Effector memory CD4-positive, alpha-beta T cell (primary cell): ENCODE results near the gene VAPA.
"Not testable (repeated sequence)": the region's sequence is repeated elsewhere in the genome, so short reads cannot be mapped to it uniquely, and the experiment has no call there.

Experiments used
- DNase-seq, 3 donors: peaks; one replicate each; pipeline ENCODE4 v3.0.0-alpha.2; 2020
- H3K27ac ChIP-seq: 2 replicates; pipeline ENCODE4 v1.7.0; 2013; ENCODE audit warnings: mild to moderate bottlenecking, low read length, moderate library complexity; ENCODE audit not compliant: insufficient read depth, poor library complexity, severe bottlenecking
- H3K27me3 ChIP-seq: replicated peaks from 2 replicates; pipeline ENCODE4 v1.7.0; 2013; ENCODE audit warnings: mild to moderate bottlenecking, low read length; ENCODE audit not compliant: insufficient read depth, control insufficient read depth, poor library complexity, severe bottlenecking
- H3K36me3 ChIP-seq: 2 replicates; pipeline ENCODE4 v1.7.0; 2013; ENCODE audit warnings: mild to moderate bottlenecking, low read length, moderate library complexity; ENCODE audit not compliant: control insufficient read depth, insufficient read depth
- H3K4me1 ChIP-seq: 2 replicates; pipeline ENCODE4 v1.7.0; 2013; ENCODE audit warnings: low read length, mild to moderate bottlenecking; ENCODE audit not compliant: control insufficient read depth, insufficient read depth, poor library complexity, severe bottlenecking
- H3K4me3 ChIP-seq: 2 replicates; pipeline ENCODE4 v1.7.0; 2013; ENCODE audit warnings: low read length, low read depth, mild to moderate bottlenecking; ENCODE audit not compliant: insufficient read depth, poor library complexity, severe bottlenecking
- H3K9me3 ChIP-seq: 2 replicates; pipeline ENCODE4 v1.7.0; 2013; ENCODE audit warnings: mild to moderate bottlenecking, low read length, moderate library complexity; ENCODE audit not compliant: control insufficient read depth

The VAPA gene

GRCh38 chr18:9885170-9886004 is 28.4 kb upstream of the VAPA start, which contains the start of gene TXNDC2:
TXNDC2 (plus strand) TSS chr18:9885973; CDS start chr18:9886681, 708 bp downstream.
- Histone ChIP-seq H3K36me3 (no peaks in the 10 kb centered on the region), H3K4me3 (no peak within 1 kb of the TSS), H3K9me3 (no peaks in the 10 kb centered on the region), H3K27me3 (no peaks in the 10 kb centered on the region), H3K27ac (no peak within 1 kb of the TSS), H3K4me1 (no peaks in the 10 kb centered on the region)
- no peak for DNase-seq

- H3K27ac ChIP-seq: no peak overlapping the region
- H3K36me3 ChIP-seq: no peaks in the 10 kb centered on the region
- no peaks in the 10 kb centered on the region for H3K9me3 ChIP-seq
- H3K4me3 ChIP-seq: no peak overlapping the region
- H3K27me3 ChIP-seq: no peaks in the 10 kb centered on the region
- DNase-seq: no peak
- H3K4me1 ChIP-seq: no peaks in the 10 kb centered on the region
Observed at GRCh38 chr18:9886005-9886348, 27.8 kb upstream of the VAPA start.

GRCh38 chr18:9887992-9888391 is 25.8 kb upstream of the VAPA start:
- Histone ChIP-seq H3K4me1 (no peaks in the 10 kb centered on the region), H3K27me3 (no peaks in the 10 kb centered on the region), H3K36me3 (no peaks in the 10 kb centered on the region), H3K4me3 (no peak overlapping the region), H3K9me3 (no peaks in the 10 kb centered on the region), H3K27ac (no peak overlapping the region)
- DNase-seq: no peak

- Histone ChIP-seq H3K4me3 (no peak overlapping the region), H3K4me1 (no peaks in the 10 kb centered on the region), H3K9me3 (no peaks in the 10 kb centered on the region), H3K27me3 (no peaks in the 10 kb centered on the region), H3K27ac (no peak overlapping the region), H3K36me3 (no peaks in the 10 kb centered on the region)
- DNase-seq: no peak
Observed at GRCh38 chr18:9890196-9890595, 23.6 kb upstream of the VAPA start.

- no peaks in the 10 kb centered on the region for H3K27me3 ChIP-seq
Observed at GRCh38 chr18:9890957-9891356, 22.9 kb upstream of the VAPA start.

GRCh38 chr18:9891515-9891914 is 22.3 kb upstream of the VAPA start:
- H3K36me3 ChIP-seq, H3K27me3 ChIP-seq, DNase-seq, H3K9me3 ChIP-seq, H3K4me1 ChIP-seq, H3K4me3 ChIP-seq, H3K27ac ChIP-seq: not testable (repeated sequence)

More at GRCh38 chr18:9890957-9891356, 22.9 kb upstream of the VAPA start:
- Histone ChIP-seq H3K27ac (no peak overlapping the region), H3K4me3 (no peak overlapping the region), H3K9me3 (no peaks in the 10 kb centered on the region), H3K36me3 (no peaks in the 10 kb centered on the region), H3K4me1 (no peaks in the 10 kb centered on the region)
- DNase-seq: no peak

GRCh38 chr18:9894454-9895068 is 19.3 kb upstream of the VAPA start:
- H3K4me3 ChIP-seq: no peak overlapping the region
- H3K9me3 ChIP-seq: no peaks in the 10 kb centered on the region
- H3K4me1 ChIP-seq: no peaks in the 10 kb centered on the region
- no peaks in the 10 kb centered on the region for H3K36me3 ChIP-seq
- DNase-seq: no peak
- H3K27ac ChIP-seq: no peak overlapping the region
- H3K27me3 ChIP-seq: peaks cover 3% of the 10 kb centered on the region

- Histone ChIP-seq H3K4me3 (no peak overlapping the region), H3K27me3 (peaks cover 3% of the 10 kb centered on the region), H3K27ac (no peak overlapping the region), H3K9me3 (no peaks in the 10 kb centered on the region), H3K4me1 (no peaks in the 10 kb centered on the region), H3K36me3 (no peaks in the 10 kb centered on the region)
- no peak for DNase-seq
Observed at GRCh38 chr18:9897129-9897528, 16.7 kb upstream of the VAPA start.

GRCh38 chr18:9897787-9898291 is 16.0 kb upstream of the VAPA start:
- H3K27ac ChIP-seq, DNase-seq, H3K4me1 ChIP-seq, H3K36me3 ChIP-seq, H3K27me3 ChIP-seq, H3K4me3 ChIP-seq, H3K9me3 ChIP-seq: not testable (repeated sequence)

GRCh38 chr18:9898792-9899549 is 14.8 kb upstream of the VAPA start:
- no peak for DNase-seq
- peaks cover 3% of the 10 kb centered on the region for H3K27me3 ChIP-seq
- H3K27ac ChIP-seq: no peak overlapping the region
- no peaks in the 10 kb centered on the region for H3K36me3 ChIP-seq
- no peaks in the 10 kb centered on the region for H3K4me1 ChIP-seq
- no peak overlapping the region for H3K4me3 ChIP-seq
- H3K9me3 ChIP-seq: no peaks in the 10 kb centered on the region
